Endodermal cell (in vitro differentiated cells): ENCODE data around the gene HPN. TPM values are rescaled to one million over a fixed set of nuclear protein-coding genes. Genes with fewer than 3 reads are reported as not detected.

Experiments
- DNase-seq: peaks from one replicate; pipeline ENCODE4 v3.0.0-alpha.2; 2017
- H3K27ac ChIP-seq: 2 replicates; pipeline ENCODE4 v1.5.1; 2013; ENCODE audit warnings: mild to moderate bottlenecking, low read depth, low read length, moderate library complexity
- H3K27me3 ChIP-seq: 2 replicates; pipeline ENCODE4 v1.6.1; 2013; ENCODE audit warnings: mild to moderate bottlenecking, low read length, moderate library complexity; ENCODE audit not compliant: insufficient read depth, control insufficient read depth, poor library complexity, severe bottlenecking
- H3K36me3 ChIP-seq: 2 replicates; pipeline ENCODE4 v1.7.0; 2013; ENCODE audit warnings: mild to moderate bottlenecking, low read length, moderate library complexity; ENCODE audit not compliant: control insufficient read depth, insufficient read depth
- H3K4me1 ChIP-seq: one replicate; pipeline ENCODE4 v1.7.0; 2013; ENCODE audit warnings: low read length; ENCODE audit not compliant: control insufficient read depth, insufficient read depth
- H3K4me3 ChIP-seq: 2 replicates; pipeline ENCODE4 v1.5.1; 2013; ENCODE audit warnings: mild to moderate bottlenecking, low read length, moderate library complexity
- H3K9ac ChIP-seq: 2 replicates; pipeline ENCODE4 v1.6.1; 2013; ENCODE audit warnings: mild to moderate bottlenecking, low read length, moderate library complexity; ENCODE audit not compliant: poor library complexity, severe bottlenecking; ENCODE audit errors: extremely low read depth
- H3K9me3 ChIP-seq: 2 replicates; pipeline ENCODE4 v1.6.1; 2013; ENCODE audit warnings: mild to moderate bottlenecking, low read length, moderate library complexity; ENCODE audit not compliant: control insufficient read depth
- H3K27ac Mint-ChIP-seq: 2 replicates; pipeline ENCODE4 v1.8.0; 2020; ENCODE audit warnings: mixed read lengths
- H3K27me3 Mint-ChIP-seq: 2 replicates; pipeline ENCODE4 v1.8.0; 2021; ENCODE audit warnings: mild to moderate bottlenecking, mixed read lengths; ENCODE audit not compliant: insufficient read depth
- H3K36me3 Mint-ChIP-seq: 2 replicates; pipeline ENCODE4 v1.8.0; 2020; ENCODE audit warnings: low read depth, mixed read lengths
- H3K4me1 Mint-ChIP-seq: 2 replicates; pipeline ENCODE4 v1.8.0; 2020; ENCODE audit warnings: mixed read lengths
- H3K4me3 Mint-ChIP-seq: 2 replicates; pipeline ENCODE4 v1.8.0; 2020; ENCODE audit warnings: mild to moderate bottlenecking, moderate library complexity, mixed read lengths
- H3K9me3 Mint-ChIP-seq: 2 replicates; pipeline ENCODE4 v1.8.0; 2020; ENCODE audit warnings: mild to moderate bottlenecking, mixed read lengths
- CTCF ChIP-seq: fragments of 200-600 bp; sonication (generic); conservative IDR thresholded peaks from 2 replicates; pipeline ENCODE4 v1.5.0; 2021; ENCODE audit warnings: antibody characterized with exemption, mild to moderate bottlenecking
- WGBS, 2 experiments: methylation state at CpG; one replicate each; pipeline versions ENCODE4 v1.1.5 to v1.1.7; 2013; ENCODE audit warnings: missing lambda C conversion rate in 2 of 2, mixed read lengths in 1 of 2; ENCODE audit not compliant: insufficient coverage in 1 of 2, insufficient read length in 1 of 2; 5-methylcytosine and 5-hydroxymethylcytosine counted together
- total RNA-seq, 2 donors: library from RNA; stranded (reverse); fragmentation: NEBNext Ultra II Directional in 1 of 2; extraction: Animal tissue kit (Norgen Biotek cat#: 25700) in 1 of 2; gene quantifications; 2 replicates in 1 of 2; 3 replicates in 1 of 2; pipeline ENCODE4 v1.2.1, GENCODE V29; 2021

HPN gene
- total RNA-seq, 2 donors from 2014 or later, result 29.0 to 49.6 TPM

GRCh38 chr19:35042954-35043604 is 1.6 kb downstream of the HPN start:
- Mint-ChIP-seq H3K9me3 (no peaks in the 10 kb centered on the region), H3K36me3 (peaks cover 2% of the 10 kb centered on the region), H3K4me3 (peak overlapping the region; percentile 55), H3K27me3 (no peaks in the 10 kb centered on the region), H3K4me1 (peaks cover 35% of the 10 kb centered on the region), H3K27ac (no peak overlapping the region)
- WGBS, 2 experiments, result 89 to 93% methylated on average over 10 to 14 of the region's 14 CpGs
- Histone ChIP-seq H3K9ac (no peak overlapping the region), H3K4me1 (no peaks in the 10 kb centered on the region), H3K36me3 (no peaks in the 10 kb centered on the region), H3K4me3 (no peak overlapping the region), H3K9me3 (no peaks in the 10 kb centered on the region), H3K27ac (no peak overlapping the region), H3K27me3 (no peaks in the 10 kb centered on the region)
- DNase-seq, result no peak
- TF ChIP-seq CTCF, result no peak

GRCh38 chr19:35043906-35044305 is 2.4 kb downstream of the HPN start:
- Histone ChIP-seq H3K27me3 (no peaks in the 10 kb centered on the region), H3K9ac (no peak overlapping the region), H3K9me3 (no peaks in the 10 kb centered on the region), H3K4me1 (no peaks in the 10 kb centered on the region), H3K27ac (no peak overlapping the region), H3K4me3 (no peak overlapping the region), H3K36me3 (no peaks in the 10 kb centered on the region)
- H3K36me3 Mint-ChIP-seq, result peaks cover 2% of the 10 kb centered on the region
- no peak overlapping the region for H3K4me3 Mint-ChIP-seq
- peak overlapping the region; percentile 33 for H3K27ac Mint-ChIP-seq
- WGBS, 2 experiments, result 90 to 94% methylated on average over 10 to 14 of the region's 14 CpGs
- H3K4me1 Mint-ChIP-seq, result peaks cover 35% of the 10 kb centered on the region
- no peak for TF ChIP-seq CTCF
- H3K27me3 Mint-ChIP-seq, result no peaks in the 10 kb centered on the region
- no peaks in the 10 kb centered on the region for H3K9me3 Mint-ChIP-seq
- no peak for DNase-seq

GRCh38 chr19:35044317-35045117 is 3.0 kb downstream of the HPN start:
- no peaks in the 10 kb centered on the region for H3K9me3 ChIP-seq
- peaks cover 35% of the 10 kb centered on the region for H3K4me1 Mint-ChIP-seq
- H3K4me3 ChIP-seq, result no peak overlapping the region
- peak; percentile 93 for DNase-seq
- TF ChIP-seq CTCF, result peak; percentile 100
- no peaks in the 10 kb centered on the region for H3K9me3 Mint-ChIP-seq
- H3K4me3 Mint-ChIP-seq, result no peak overlapping the region
- H3K36me3 ChIP-seq, result no peaks in the 10 kb centered on the region
- H3K36me3 Mint-ChIP-seq, result peaks cover 5% of the 10 kb centered on the region
- H3K9ac ChIP-seq, result no peak overlapping the region
- peak overlapping the region; percentile 33 for H3K27ac Mint-ChIP-seq
- H3K27me3 ChIP-seq, result no peaks in the 10 kb centered on the region
- H3K4me1 ChIP-seq, result no peaks in the 10 kb centered on the region
- 70 to 71% methylated on average over 7 to 9 of the region's 9 CpGs for WGBS, 2 experiments
- no peaks in the 10 kb centered on the region for H3K27me3 Mint-ChIP-seq
- H3K27ac ChIP-seq, result no peak overlapping the region
